ENCODE data around the gene TMEM179. TPM values are rescaled to one million over a fixed set of nuclear protein-coding genes. Genes with fewer than 3 reads are reported as not detected.

TMEM179 gene
- total and polyA plus RNA-seq, 2 experiments from 2014 or later = 2.2 to 4.3 TPM

- peaks cover 13% of the 10 kb centered on the region for H3K4me1 ChIP-seq (ENCODE audit: insufficient read depth)
- H3K79me2 ChIP-seq = no peaks in the 10 kb centered on the region
- no peaks in the 10 kb centered on the region for H4K20me1 ChIP-seq (ENCODE audit: insufficient read depth, poor library complexity, severe bottlenecking)
- WGBS (ENCODE audit: low lambda C conversion rate, missing lambda C conversion rate) = 82% methylated on average over 9 of the region's 9 CpGs
- no peak for DNase-seq (ENCODE audit: low spot score)
- H3K36me3 ChIP-seq (replicated peaks; ENCODE audit: insufficient read depth, low read depth) = no peaks in the 10 kb centered on the region
- no peak overlapping the region for H3K27ac ChIP-seq
- no peak overlapping the region for H3K4me2 ChIP-seq
- no peaks in the 10 kb centered on the region for H3K9me2 ChIP-seq (replicated peaks; ENCODE audit: insufficient read depth)
- no peaks in the 10 kb centered on the region for H3K27me3 ChIP-seq
- no peak overlapping the region for H3K4me3 ChIP-seq
- H2AFZ ChIP-seq = no peak overlapping the region
- no peaks in the 10 kb centered on the region for H3K9me3 ChIP-seq (ENCODE audit: low read depth)
- TF ChIP-seq EZH2 (IDR thresholded peaks at IDR 0.05; ENCODE audit: borderline replicate concordance) = no peak
- no peak for TF ChIP-seq CTCF (IDR thresholded peaks at IDR 0.05; ENCODE audit: poor library complexity)
- no peak for TF ChIP-seq EZH2phosphoT487 (IDR thresholded peaks at IDR 0.05; ENCODE audit: low read depth, severe bottlenecking, unreplicated experiment)
Measured at GRCh38 chr14:104552738-104553125, 51.8 kb downstream of the TMEM179 start.

- TF ChIP-seq CTCF (IDR thresholded peaks at IDR 0.05; ENCODE audit: poor library complexity) = no peak
- no peak for TF ChIP-seq EZH2phosphoT487 (IDR thresholded peaks at IDR 0.05; ENCODE audit: low read depth, severe bottlenecking, unreplicated experiment)
- TF ChIP-seq EZH2 (IDR thresholded peaks at IDR 0.05; ENCODE audit: borderline replicate concordance) = no peak
- H3K79me2 ChIP-seq = no peaks in the 10 kb centered on the region
- H3K9me2 ChIP-seq (replicated peaks; ENCODE audit: insufficient read depth) = no peaks in the 10 kb centered on the region
- H3K27ac ChIP-seq = no peak overlapping the region
- no peak for DNase-seq (ENCODE audit: low spot score)
- no peaks in the 10 kb centered on the region for H3K27me3 ChIP-seq
- WGBS (ENCODE audit: low lambda C conversion rate, missing lambda C conversion rate) = 91% methylated on average over 31 of the region's 33 CpGs
- no peaks in the 10 kb centered on the region for H3K36me3 ChIP-seq (replicated peaks; ENCODE audit: insufficient read depth, low read depth)
- H3K4me1 ChIP-seq (ENCODE audit: insufficient read depth) = peaks cover 13% of the 10 kb centered on the region
- H3K4me3 ChIP-seq = no peak overlapping the region
- no peak overlapping the region for H2AFZ ChIP-seq
- no peaks in the 10 kb centered on the region for H3K9me3 ChIP-seq (ENCODE audit: low read depth)
- no peaks in the 10 kb centered on the region for H4K20me1 ChIP-seq (ENCODE audit: insufficient read depth, poor library complexity, severe bottlenecking)
- no peak overlapping the region for H3K4me2 ChIP-seq
Measured at GRCh38 chr14:104551851-104552737, 52.5 kb downstream of the TMEM179 start.

- H3K4me2 ChIP-seq = no peak overlapping the region
- H3K4me3 ChIP-seq = no peak overlapping the region
- no peak overlapping the region for H3K27ac ChIP-seq
- H2AFZ ChIP-seq = no peak overlapping the region
- H4K20me1 ChIP-seq (ENCODE audit: insufficient read depth, poor library complexity, severe bottlenecking) = no peaks in the 10 kb centered on the region
- H3K9me3 ChIP-seq (ENCODE audit: low read depth) = no peaks in the 10 kb centered on the region
- TF ChIP-seq EZH2phosphoT487 (IDR thresholded peaks at IDR 0.05; ENCODE audit: low read depth, severe bottlenecking, unreplicated experiment) (no peak), CTCF (IDR thresholded peaks at IDR 0.05; ENCODE audit: poor library complexity) (peak; percentile 12)
- no peaks in the 10 kb centered on the region for H3K79me2 ChIP-seq
- H3K27me3 ChIP-seq = no peaks in the 10 kb centered on the region
- DNase-seq (ENCODE audit: low spot score) = no peak
- H3K9me2 ChIP-seq (replicated peaks; ENCODE audit: insufficient read depth) = no peaks in the 10 kb centered on the region
- WGBS (ENCODE audit: low lambda C conversion rate, missing lambda C conversion rate) = 84% methylated on average over 22 of the region's 24 CpGs
- no peaks in the 10 kb centered on the region for H3K36me3 ChIP-seq (replicated peaks; ENCODE audit: insufficient read depth, low read depth)
- peaks cover 13% of the 10 kb centered on the region for H3K4me1 ChIP-seq (ENCODE audit: insufficient read depth)
Measured at GRCh38 chr14:104550861-104551728, 53.5 kb downstream of the TMEM179 start.
